ENCODE data around the gene LRP1-AS. TPM values are rescaled to one million over a fixed set of nuclear protein-coding genes. Genes with fewer than 3 reads are reported as not detected.

The LRP1-AS gene
- total and polyA plus RNA-seq, 3 experiments from 2014 or later, result not detected

GRCh38 chr12:57156701-57157403, 9.4 kb upstream of the LRP1-AS start:
- no peaks in the 10 kb centered on the region for H3K27me3 ChIP-seq (ENCODE audit: insufficient read depth, low read length, poor library complexity, severe bottlenecking)
- H3K9me3 ChIP-seq (ENCODE audit: low read length), result no peaks in the 10 kb centered on the region
- H3K36me3 Mint-ChIP-seq, result no peaks in the 10 kb centered on the region
- peaks cover 6 to 13% (median 8%) of the 10 kb centered on the region in 3 donors for H3K4me1 Mint-ChIP-seq
- CTCF ChIA-PET, result no interaction called here
- H3K4me3 Mint-ChIP-seq, result no peak overlapping the region
- peak overlapping the region in 1 of 8 donors; percentile 15 for H3K27ac Mint-ChIP-seq
- H3K4me1 ChIP-seq (ENCODE audit: insufficient read depth, low read length), result peaks cover 5% of the 10 kb centered on the region
- H3K4me3 ChIP-seq (ENCODE audit: low read length), result no peak overlapping the region
- POLR2A ChIA-PET, result no interaction called here
- DNase-seq, result no peak
- H3K27me3 Mint-ChIP-seq, result peaks cover 9% of the 10 kb centered on the region in 2 donors
- H3K36me3 ChIP-seq (ENCODE audit: insufficient read depth, low read length), result no peaks in the 10 kb centered on the region
- no peak overlapping the region for H3K27ac ChIP-seq (ENCODE audit: low read depth, low read length)
- no peaks in the 10 kb centered on the region for H3K9me3 Mint-ChIP-seq

- Mint-ChIP-seq H3K4me1 (peaks cover 6 to 13% (median 8%) of the 10 kb centered on the region in 3 donors), H3K27me3 (peaks cover 7 to 9% of the 10 kb centered on the region in 2 donors), H3K9me3 (no peaks in the 10 kb centered on the region), H3K4me3 (no peak overlapping the region), H3K27ac (no peak overlapping the region), H3K36me3 (no peaks in the 10 kb centered on the region)
- H3K4me3 ChIP-seq (ENCODE audit: low read length), result no peak overlapping the region
- no peaks in the 10 kb centered on the region for H3K36me3 ChIP-seq (ENCODE audit: insufficient read depth, low read length)
- ChIA-PET CTCF (no interaction called here), POLR2A (no interaction called here)
- H3K9me3 ChIP-seq (ENCODE audit: low read length), result no peaks in the 10 kb centered on the region
- no peak for DNase-seq
- peaks cover 5% of the 10 kb centered on the region for H3K4me1 ChIP-seq (ENCODE audit: insufficient read depth, low read length)
- no peak overlapping the region for H3K27ac ChIP-seq (ENCODE audit: low read depth, low read length)
- H3K27me3 ChIP-seq (ENCODE audit: insufficient read depth, low read length, poor library complexity, severe bottlenecking), result no peaks in the 10 kb centered on the region
Observed at GRCh38 chr12:57154804-57155434, 7.5 kb upstream of the LRP1-AS start.

GRCh38 chr12:57154076-57154475, 6.7 kb upstream of the LRP1-AS start:
- Mint-ChIP-seq H3K27ac (no peak overlapping the region), H3K36me3 (no peaks in the 10 kb centered on the region), H3K27me3 (peaks cover 7 to 9% of the 10 kb centered on the region in 2 donors), H3K9me3 (no peaks in the 10 kb centered on the region), H3K4me3 (no peak overlapping the region), H3K4me1 (peaks cover 6 to 13% (median 8%) of the 10 kb centered on the region in 3 donors)
- CTCF ChIA-PET, result no interaction called here
- Histone ChIP-seq H3K4me3 (ENCODE audit: low read length) (no peak overlapping the region), H3K27ac (ENCODE audit: low read depth, low read length) (no peak overlapping the region), H3K27me3 (ENCODE audit: insufficient read depth, low read length, poor library complexity, severe bottlenecking) (no peaks in the 10 kb centered on the region), H3K9me3 (ENCODE audit: low read length) (no peaks in the 10 kb centered on the region), H3K36me3 (ENCODE audit: insufficient read depth, low read length) (no peaks in the 10 kb centered on the region), H3K4me1 (ENCODE audit: insufficient read depth, low read length) (peaks cover 5% of the 10 kb centered on the region)
- POLR2A ChIA-PET, result no interaction called here
- DNase-seq, result no peak

- no peak for DNase-seq
- H3K27ac ChIP-seq (ENCODE audit: low read depth, low read length), result no peak overlapping the region
- CTCF ChIA-PET, result no interaction called here
- H3K4me1 ChIP-seq (ENCODE audit: insufficient read depth, low read length), result peaks cover 5% of the 10 kb centered on the region
- no peak overlapping the region for H3K27ac Mint-ChIP-seq
- H3K27me3 Mint-ChIP-seq, result peaks cover 7 to 9% of the 10 kb centered on the region in 2 donors
- no peaks in the 10 kb centered on the region for H3K9me3 Mint-ChIP-seq
- no peaks in the 10 kb centered on the region for H3K9me3 ChIP-seq (ENCODE audit: low read length)
- peaks cover 6 to 13% (median 8%) of the 10 kb centered on the region in 3 donors for H3K4me1 Mint-ChIP-seq
- no peak overlapping the region for H3K4me3 ChIP-seq (ENCODE audit: low read length)
- H3K36me3 Mint-ChIP-seq, result no peaks in the 10 kb centered on the region
- no peak overlapping the region for H3K4me3 Mint-ChIP-seq
- no peaks in the 10 kb centered on the region for H3K27me3 ChIP-seq (ENCODE audit: insufficient read depth, low read length, poor library complexity, severe bottlenecking)
- POLR2A ChIA-PET, result no interaction called here
- H3K36me3 ChIP-seq (ENCODE audit: insufficient read depth, low read length), result no peaks in the 10 kb centered on the region
Observed at GRCh38 chr12:57153415-57153997, 6.1 kb upstream of the LRP1-AS start.

GRCh38 chr12:57152639-57153038, 5.2 kb upstream of the LRP1-AS start:
- Mint-ChIP-seq H3K4me3 (no peak overlapping the region), H3K4me1 (peaks cover 2 to 8% (median 4%) of the 10 kb centered on the region in 3 donors), H3K36me3 (no peaks in the 10 kb centered on the region), H3K9me3 (no peaks in the 10 kb centered on the region), H3K27ac (no peak overlapping the region), H3K27me3 (peaks cover 7 to 9% of the 10 kb centered on the region in 2 donors)
- ChIA-PET CTCF (no interaction called here), POLR2A (no interaction called here)
- no peaks in the 10 kb centered on the region for H3K4me1 ChIP-seq (ENCODE audit: insufficient read depth, low read length)
- H3K27me3 ChIP-seq (ENCODE audit: insufficient read depth, low read length, poor library complexity, severe bottlenecking), result no peaks in the 10 kb centered on the region
- H3K4me3 ChIP-seq (ENCODE audit: low read length), result no peak overlapping the region
- no peak overlapping the region for H3K27ac ChIP-seq (ENCODE audit: low read depth, low read length)
- DNase-seq, result no peak
- no peaks in the 10 kb centered on the region for H3K36me3 ChIP-seq (ENCODE audit: insufficient read depth, low read length)
- H3K9me3 ChIP-seq (ENCODE audit: low read length), result no peaks in the 10 kb centered on the region

- Mint-ChIP-seq H3K4me1 (peaks cover 0 to 2% (median 2%) of the 10 kb centered on the region in 3 donors), H3K27ac (peak overlapping the region in 1 of 8 donors; percentile 89), H3K27me3 (peaks cover 7 to 9% of the 10 kb centered on the region in 2 donors), H3K9me3 (no peaks in the 10 kb centered on the region), H3K36me3 (no peaks in the 10 kb centered on the region), H3K4me3 (no peak overlapping the region)
- Histone ChIP-seq H3K9me3 (ENCODE audit: low read length) (no peaks in the 10 kb centered on the region), H3K4me3 (ENCODE audit: low read length) (no peak overlapping the region), H3K4me1 (ENCODE audit: insufficient read depth, low read length) (no peaks in the 10 kb centered on the region), H3K27me3 (ENCODE audit: insufficient read depth, low read length, poor library complexity, severe bottlenecking) (no peaks in the 10 kb centered on the region), H3K36me3 (ENCODE audit: insufficient read depth, low read length) (no peaks in the 10 kb centered on the region), H3K27ac (ENCODE audit: low read depth, low read length) (no peak overlapping the region)
- CTCF ChIA-PET, result no interaction called here
- no peak for DNase-seq
- POLR2A ChIA-PET, result no interaction called here
Observed at GRCh38 chr12:57151741-57152630, 4.6 kb upstream of the LRP1-AS start.

GRCh38 chr12:57150400-57151000, 3.1 kb upstream of the LRP1-AS start:
- no peaks in the 10 kb centered on the region for H3K9me3 Mint-ChIP-seq
- Histone ChIP-seq H3K36me3 (ENCODE audit: insufficient read depth, low read length) (no peaks in the 10 kb centered on the region), H3K27me3 (ENCODE audit: insufficient read depth, low read length, poor library complexity, severe bottlenecking) (no peaks in the 10 kb centered on the region), H3K27ac (ENCODE audit: low read depth, low read length) (no peak overlapping the region), H3K4me3 (ENCODE audit: low read length) (no peak overlapping the region), H3K4me1 (ENCODE audit: insufficient read depth, low read length) (no peaks in the 10 kb centered on the region), H3K9me3 (ENCODE audit: low read length) (no peaks in the 10 kb centered on the region)
- no peaks in the 10 kb centered on the region for H3K36me3 Mint-ChIP-seq
- no peak overlapping the region for H3K4me3 Mint-ChIP-seq
- POLR2A ChIA-PET, result no interaction called here
- no peaks in the 10 kb centered on the region for H3K4me1 Mint-ChIP-seq
- CTCF ChIA-PET, result no interaction called here
- no peak for DNase-seq
- H3K27me3 Mint-ChIP-seq, result peaks cover 0 to 9% of the 10 kb centered on the region in 2 donors
- no peak overlapping the region for H3K27ac Mint-ChIP-seq

Measured in CD8-positive, alpha-beta memory T cell (primary cell).